Measurements from ENCODE around the gene PGK1.
"Not testable (repeated sequence)": the region's sequence is repeated elsewhere in the genome, so short reads cannot be mapped to it uniquely, and the experiment has no call there.

Gene PGK1

GRCh38 chrX:78111140-78111931, 7.3 kb downstream of the PGK1 start:
- DNase-seq (ENCODE audit: low read depth in 2 of 3, low spot score in 2 of 3), result no peak

- no peak for DNase-seq (ENCODE audit: low read depth in 2 of 3, low spot score in 2 of 3)
Measured at GRCh38 chrX:78116365-78116764, 12.3 kb downstream of the PGK1 start.

- DNase-seq (ENCODE audit: low read depth in 2 of 3, low spot score in 2 of 3), result no peak
Measured at GRCh38 chrX:78116766-78117165, 12.7 kb downstream of the PGK1 start.

GRCh38 chrX:78118628-78119027, 14.6 kb downstream of the PGK1 start:
- no peak for DNase-seq (ENCODE audit: low read depth in 2 of 3, low spot score in 2 of 3)

GRCh38 chrX:78119521-78120227, 15.6 kb downstream of the PGK1 start:
- DNase-seq (ENCODE audit: low read depth in 2 of 3, low spot score in 2 of 3), result no peak

- DNase-seq (ENCODE audit: low read depth in 2 of 3, low spot score in 2 of 3), result no peak
Measured at GRCh38 chrX:78123190-78123589, 19.1 kb downstream of the PGK1 start.

GRCh38 chrX:78124307-78124706, 20.3 kb downstream of the PGK1 start:
- no peak for DNase-seq (ENCODE audit: low read depth in 2 of 3, low spot score in 2 of 3)

- DNase-seq (ENCODE audit: low read depth in 2 of 3, low spot score in 2 of 3), result no peak
Measured at GRCh38 chrX:78125148-78125547, 21.1 kb downstream of the PGK1 start.

GRCh38 chrX:78125781-78126180, 21.7 kb downstream of the PGK1 start:
- not testable (repeated sequence) for DNase-seq (ENCODE audit: low read depth in 2 of 3, low spot score in 2 of 3)

GRCh38 chrX:78129714-78130113, 25.7 kb downstream of the PGK1 start:
- no peak for DNase-seq (ENCODE audit: low read depth in 2 of 3, low spot score in 2 of 3)

GRCh38 chrX:78130396-78130795, 26.3 kb downstream of the PGK1 start:
- DNase-seq (ENCODE audit: low read depth in 2 of 3, low spot score in 2 of 3), result no peak

GRCh38 chrX:78131117-78131516, 27.1 kb downstream of the PGK1 start:
- no peak for DNase-seq (ENCODE audit: low read depth in 2 of 3, low spot score in 2 of 3)

GRCh38 chrX:78133238-78133960, 29.4 kb downstream of the PGK1 start:
- no peak for DNase-seq (ENCODE audit: low read depth in 2 of 3, low spot score in 2 of 3)

GRCh38 chrX:78139160-78140123, 35.4 kb downstream of the PGK1 start, which contains the start of gene TAF9B:
Gene TAF9B (minus strand): TSS chrX:78139650. CDS start chrX:78139611, 39 bp downstream.
- peak; percentile 29 to 57 (median 38) for DNase-seq (ENCODE audit: low read depth in 2 of 3, low spot score in 2 of 3)

GRCh38 chrX:78140206-78140605, 36.2 kb downstream of the PGK1 start:
- no peak for DNase-seq (ENCODE audit: low read depth in 2 of 3, low spot score in 2 of 3)

- not testable (repeated sequence) for DNase-seq (ENCODE audit: low read depth in 2 of 3, low spot score in 2 of 3)
Measured at GRCh38 chrX:78147002-78147540, 43.0 kb downstream of the PGK1 start.

- not testable (repeated sequence) for DNase-seq (ENCODE audit: low read depth in 2 of 3, low spot score in 2 of 3)
Measured at GRCh38 chrX:78157373-78157772, 53.3 kb downstream of the PGK1 start.

GRCh38 chrX:78157846-78158245, 53.8 kb downstream of the PGK1 start:
- DNase-seq (ENCODE audit: low read depth in 2 of 3, low spot score in 2 of 3), result not testable (repeated sequence)

GRCh38 chrX:78160711-78161110, 56.7 kb downstream of the PGK1 start:
- not testable (repeated sequence) for DNase-seq (ENCODE audit: low read depth in 2 of 3, low spot score in 2 of 3)

GRCh38 chrX:78163175-78163574, 59.1 kb downstream of the PGK1 start:
- not testable (repeated sequence) for DNase-seq (ENCODE audit: low read depth in 2 of 3, low spot score in 2 of 3)
